Astrocyte of the spinal cord (primary cell): ENCODE measurements around the gene HMGN4.
A peak's percentile ranks its signal among the peaks of the same experiment; 100 is the strongest.

Source experiments
- DNase-seq: peaks from one replicate; pipeline ENCODE4 v3.0.0; 2011; ENCODE audit warnings: low read depth, low spot score
- H3K4me3 ChIP-seq: 2 replicates; pipeline ENCODE4 v1.5.1; 2011; ENCODE audit warnings: low read depth, mild to moderate bottlenecking, low read length, moderate library complexity
- CTCF ChIP-seq: IDR thresholded peaks from 2 replicates; pipeline ENCODE4 v1.5.1; 2012; ENCODE audit warnings: low read depth, mild to moderate bottlenecking, low read length, inconsistent platforms
- in situ Hi-C: cut with HindIII; loops from 2 replicates; pipeline ENCODE4 v1.10.0; 2017; ENCODE audit warnings: low sequenced_read_pairs

HMGN4 gene

DNA sequence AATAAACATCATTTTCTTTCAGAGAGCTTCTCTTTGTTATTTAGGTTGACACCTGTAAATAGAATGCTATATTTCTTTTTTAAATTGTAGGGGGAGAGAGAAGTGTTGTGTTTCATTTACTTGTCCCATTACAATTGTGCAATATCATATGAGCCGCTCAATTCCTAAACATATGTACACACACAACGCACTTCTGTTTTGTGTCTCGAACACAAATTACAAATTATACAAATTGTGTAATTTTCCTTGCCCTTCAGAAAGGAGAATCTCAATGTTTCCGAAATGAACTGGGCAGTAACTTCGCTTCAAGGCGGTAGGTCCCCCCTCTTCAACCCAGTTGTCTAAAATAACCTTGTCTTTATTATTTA, 55.9 kb downstream of the HMGN4 start:
- H3K4me3 ChIP-seq, result no peak overlapping the region
- TF ChIP-seq CTCF, result no peak
- DNase-seq, result no peak
- in situ Hi-C loops, result no loop called here

- DNase-seq, result peak; percentile 69
- peak overlapping the region; percentile 99 for H3K4me3 ChIP-seq
- in situ Hi-C loops, result no loop called here
- TF ChIP-seq CTCF, result no peak
These were observed 56.8 kb downstream of the HMGN4 start for GRCh38 chr6:26594730-26595632.

GRCh38 chr6:26595669-26596269, 57.6 kb downstream of the HMGN4 start:
- in situ Hi-C loops, result no loop called here
- peak; percentile 94 for TF ChIP-seq CTCF
- peak; percentile 87 for DNase-seq
- H3K4me3 ChIP-seq, result peak overlapping the region; percentile 99
